GM13976 (cell line): Measurements from ENCODE around the gene RBKS.

Experiments used
- DNase-seq: peaks from one replicate; pipeline ENCODE4 v3.0.0; 2012; ENCODE audit warnings: low spot score
- CTCF ChIP-seq: IDR thresholded peaks from 2 replicates; pipeline ENCODE4 v1.5.1; 2012; ENCODE audit warnings: borderline replicate concordance, mild to moderate bottlenecking; ENCODE audit not compliant: insufficient read depth; ENCODE audit errors: extremely low read depth, missing control alignments, control extremely low read depth
- in situ Hi-C: fragments of 300-500 bp; cut with MboI; formaldehyde crosslinking; loops from one replicate; pipeline ENCODE4 v1.12.0; 2022; ENCODE audit warnings: low sequenced_read_pairs, mixed read lengths, inconsistent platforms; ENCODE audit not compliant: unreplicated experiment

Gene RBKS

GRCh38 chr2:27843992-27844391 lies 46.2 kb downstream of the RBKS start:
- in situ Hi-C loops: no loop called here
- no peak for TF ChIP-seq CTCF
- no peak for DNase-seq

- no peak for TF ChIP-seq CTCF
- DNase-seq: no peak
- in situ Hi-C loops: no loop called here
These were observed 47.3 kb downstream of the RBKS start for GRCh38 chr2:27842894-27843293.

- in situ Hi-C loops: no loop called here
- no peak for DNase-seq
- no peak for TF ChIP-seq CTCF
These were observed 51.1 kb downstream of the RBKS start for GRCh38 chr2:27839022-27839618.

- no peak for DNase-seq
- in situ Hi-C loops: no loop called here
- TF ChIP-seq CTCF: no peak
These were observed 51.7 kb downstream of the RBKS start for GRCh38 chr2:27838502-27838901.

GRCh38 chr2:27833931-27834330 lies 56.3 kb downstream of the RBKS start:
- DNase-seq: no peak
- TF ChIP-seq CTCF: no peak
- in situ Hi-C loops: no loop called here

- no peak for TF ChIP-seq CTCF
- in situ Hi-C loops: no loop called here
- DNase-seq: no peak
These were observed 57.8 kb downstream of the RBKS start for GRCh38 chr2:27832396-27832795.
